ENCODE results near the gene XPO6. TPM values are rescaled to one million over a fixed set of nuclear protein-coding genes. Genes with fewer than 3 reads are reported as not detected.

The XPO6 gene
- total RNA-seq, 1 donor from 2014 or later: 236 TPM

DNA sequence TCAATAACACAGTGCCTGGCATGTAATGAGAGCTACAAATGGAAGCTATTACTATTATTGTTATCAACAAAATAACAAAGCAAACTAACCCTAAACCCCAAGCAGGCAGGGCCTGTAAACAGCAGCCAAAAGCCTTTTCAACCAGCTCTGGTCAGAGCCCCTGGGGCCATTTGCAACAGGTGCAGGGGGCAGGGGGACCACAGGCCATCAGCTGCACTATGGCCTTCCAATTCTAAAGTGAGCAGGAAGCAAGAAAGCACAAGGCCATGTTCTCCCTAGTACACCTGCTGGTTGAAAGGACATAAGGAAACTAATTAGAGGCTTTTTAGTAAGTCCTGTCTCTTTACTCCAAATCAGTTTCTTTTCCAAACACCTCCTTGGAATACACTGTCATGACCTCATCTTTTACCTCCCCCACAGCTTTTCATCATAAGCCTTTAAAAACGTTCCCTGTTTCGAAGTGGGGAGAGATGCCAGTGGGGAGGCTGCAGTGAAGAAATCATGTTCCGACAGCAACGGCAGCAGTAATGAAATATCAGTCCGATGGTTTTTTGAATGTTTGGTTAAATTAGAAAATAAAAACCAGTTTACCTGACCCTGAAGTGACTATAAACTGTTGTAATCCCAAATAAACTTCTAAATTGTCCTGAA, 79.9 kb downstream of the XPO6 start:
- TF ChIP-seq CTCF (IDR thresholded peaks at IDR 0.05): no peak
- Mint-ChIP-seq H3K4me3 (no peak overlapping the region), H3K27ac (no peak overlapping the region), H3K36me3 (ENCODE audit: low read depth) (peaks cover 98% of the 10 kb centered on the region), H3K4me1 (peaks cover 11% of the 10 kb centered on the region), H3K27me3 (no peaks in the 10 kb centered on the region), H3K9me3 (no peaks in the 10 kb centered on the region)
- intact Hi-C loops (cut with micrococcal nuclease): no loop called here
- no peak for ATAC-seq (ENCODE audit: low read depth)
- POLR2A ChIA-PET: no interaction called here
- DNase-seq: no peak
- CTCF ChIA-PET: interaction anchor here (1.6 to 3.4 kb wide), 2 partner anchors 86 kb away, joined by 6 to 14 read pairs; no protein-coding TSS in a partner anchor

DNA sequence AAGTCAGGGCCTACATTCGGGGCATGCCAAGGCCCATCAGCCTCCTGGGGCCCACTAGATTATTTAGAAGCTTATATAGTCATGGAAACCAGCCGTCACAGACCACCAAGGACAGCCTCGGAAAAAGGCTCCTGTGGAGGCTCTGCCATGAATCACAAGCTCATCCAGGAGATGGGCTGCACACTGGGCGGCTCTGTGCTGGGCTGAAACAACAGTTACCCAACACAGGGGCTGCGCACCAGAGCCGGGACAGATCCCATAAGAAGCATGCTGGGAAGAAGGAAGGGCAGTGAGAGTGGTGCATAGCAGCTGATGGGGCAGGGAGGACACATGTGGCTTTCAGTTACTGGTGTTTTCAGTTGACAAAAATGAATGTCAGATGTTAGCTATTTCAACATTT, 80.6 kb downstream of the XPO6 start:
- Mint-ChIP-seq H3K4me3 (no peak overlapping the region), H3K27ac (no peak overlapping the region), H3K27me3 (no peaks in the 10 kb centered on the region), H3K36me3 (ENCODE audit: low read depth) (peaks cover 98% of the 10 kb centered on the region), H3K9me3 (no peaks in the 10 kb centered on the region), H3K4me1 (peaks cover 4% of the 10 kb centered on the region)
- ChIA-PET CTCF (interaction anchor here (1.6 kb wide), 1 partner anchor 87 kb away, joined by 6 read pairs; no protein-coding TSS in a partner anchor), POLR2A (no interaction called here)
- intact Hi-C loops (cut with micrococcal nuclease): no loop called here
- ATAC-seq (ENCODE audit: low read depth) (no peak), DNase-seq (no peak)
- TF ChIP-seq CTCF (IDR thresholded peaks at IDR 0.05): no peak

GRCh38 chr16:28130099-28131088, 81.4 kb downstream of the XPO6 start:
- Mint-ChIP-seq H3K36me3 (ENCODE audit: low read depth) (peaks cover 98% of the 10 kb centered on the region), H3K4me1 (peaks cover 2% of the 10 kb centered on the region), H3K9me3 (no peaks in the 10 kb centered on the region), H3K27ac (no peak overlapping the region), H3K4me3 (no peak overlapping the region), H3K27me3 (no peaks in the 10 kb centered on the region)
- intact Hi-C loops (cut with micrococcal nuclease): no loop called here
- ChIA-PET CTCF (interaction anchor here (1.6 kb wide), 1 partner anchor 87 kb away, joined by 6 read pairs; no protein-coding TSS in a partner anchor), POLR2A (no interaction called here)
- no peak for DNase-seq
- no peak for ATAC-seq (ENCODE audit: low read depth)
- no peak for TF ChIP-seq CTCF (IDR thresholded peaks at IDR 0.05)

- peaks cover 93% of the 10 kb centered on the region for H3K36me3 Mint-ChIP-seq (ENCODE audit: low read depth)
- no peaks in the 10 kb centered on the region for H3K9me3 Mint-ChIP-seq
- TF ChIP-seq CTCF (IDR thresholded peaks at IDR 0.05): no peak
- no peak overlapping the region for H3K4me3 Mint-ChIP-seq
- H3K4me1 Mint-ChIP-seq: peaks cover 2% of the 10 kb centered on the region
- no peak overlapping the region for H3K27ac Mint-ChIP-seq
- POLR2A ChIA-PET: no interaction called here
- no peaks in the 10 kb centered on the region for H3K27me3 Mint-ChIP-seq
- DNase-seq (no peak), ATAC-seq (ENCODE audit: low read depth) (no peak)
- CTCF ChIA-PET: no interaction called here
- intact Hi-C loops (cut with micrococcal nuclease): loop anchor here (10.0 kb wide), 1 partner anchor 572 kb away; the partner anchor contains the start of gene KATNIP
Measured at GRCh38 chr16:28126684-28127620, 84.8 kb downstream of the XPO6 start.

Measured in activated B cell treated with CpG ODN at 0.5 μM for 24 hours (primary cell).